Activated effector memory CD4-positive, alpha-beta T cell treated with anti-CD3 and anti-CD28 coated beads, Interleukin-2, amount 50 U/mL, for 16 hours (primary cell): ENCODE data around the gene FANCD2OS.
"Not testable (repeated sequence)": the region's sequence is repeated elsewhere in the genome, so short reads cannot be mapped to it uniquely, and the experiment has no call there.

Experiments used
- DNase-seq: peaks from one replicate; pipeline ENCODE4 v3.0.0-alpha.2; 2020

The FANCD2OS gene

DNA sequence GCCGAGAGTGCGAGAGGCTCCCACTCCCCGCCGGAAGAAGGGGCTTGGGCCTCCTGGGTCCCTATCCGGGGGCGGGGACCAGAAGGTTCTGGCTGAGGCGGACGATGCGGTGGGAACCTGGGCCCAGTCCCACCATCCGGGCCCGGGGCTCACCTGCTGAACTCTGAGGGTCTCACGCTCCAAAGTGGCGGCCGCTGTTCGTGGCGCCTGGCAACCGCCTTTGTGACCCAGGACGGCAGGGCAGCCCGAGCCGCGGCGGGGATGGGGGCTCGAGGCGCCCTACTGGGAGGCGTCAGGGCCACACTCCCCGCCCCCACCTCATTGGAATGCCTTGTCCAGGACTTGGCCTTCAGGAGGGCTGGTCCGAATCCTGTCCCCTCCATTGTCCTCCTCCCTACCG, at the start of gene FANCD2OS:
TSS of gene FANCD2OS (minus strand) at position 165 of the 400 bp plus-strand sequence. CDS start 3,481 bp downstream, outside the sequence.
- no peak for DNase-seq

- no peak for DNase-seq
These were observed 49.0 kb upstream of the FANCD2OS start for GRCh38 chr3:10157031-10157430.

- no peak for DNase-seq
These were observed 47.6 kb upstream of the FANCD2OS start for GRCh38 chr3:10155658-10156057.

- DNase-seq = no peak
These were observed 47.0 kb upstream of the FANCD2OS start for GRCh38 chr3:10155123-10155472.

DNA sequence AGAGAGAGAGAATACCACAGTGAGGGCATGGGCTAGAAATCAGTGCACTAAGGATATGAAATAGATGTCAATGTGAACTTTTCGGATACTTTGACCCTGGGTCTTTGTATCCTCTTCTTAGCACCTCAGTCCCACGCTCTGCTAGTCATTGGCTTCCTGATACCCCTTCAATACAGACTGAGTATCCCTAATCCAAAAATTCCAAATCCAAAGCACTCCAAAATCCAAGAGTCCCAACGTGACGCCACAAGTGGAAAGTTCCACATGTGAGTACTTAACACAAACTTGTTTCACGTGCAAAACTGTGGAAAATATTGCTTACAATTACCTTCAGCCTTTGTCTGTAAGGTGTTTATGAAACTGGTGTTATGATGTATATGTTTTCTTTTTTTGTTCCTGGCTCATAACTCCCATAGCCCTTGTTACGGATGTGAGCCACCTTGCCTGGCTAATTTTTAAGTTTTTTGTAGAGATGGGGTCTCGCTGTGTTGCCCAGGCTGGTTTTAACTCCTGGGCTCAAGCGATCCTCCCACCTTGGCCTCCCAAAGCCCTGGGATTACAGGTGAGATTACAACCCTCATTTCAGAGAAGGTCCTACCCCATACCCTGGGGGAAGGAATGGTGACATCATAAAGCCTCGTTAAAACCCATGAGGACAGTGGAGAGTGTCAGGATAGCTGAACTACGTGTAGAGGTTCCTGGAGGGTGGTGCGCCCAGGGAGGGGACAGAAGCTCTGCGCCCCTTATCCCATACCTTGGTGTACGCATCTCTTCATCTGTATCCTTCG, 46.5 kb upstream of the FANCD2OS start:
- no peak for DNase-seq

- no peak for DNase-seq
These were observed 42.9 kb upstream of the FANCD2OS start for GRCh38 chr3:10150987-10151386.

GRCh38 chr3:10149226-10149625, 41.2 kb upstream of the FANCD2OS start:
- DNase-seq = no peak

- DNase-seq = no peak
These were observed 37.6 kb upstream of the FANCD2OS start for GRCh38 chr3:10145685-10146084.

GRCh38 chr3:10142707-10143560, 34.9 kb upstream of the FANCD2OS start:
- peak; percentile 68 for DNase-seq

DNA sequence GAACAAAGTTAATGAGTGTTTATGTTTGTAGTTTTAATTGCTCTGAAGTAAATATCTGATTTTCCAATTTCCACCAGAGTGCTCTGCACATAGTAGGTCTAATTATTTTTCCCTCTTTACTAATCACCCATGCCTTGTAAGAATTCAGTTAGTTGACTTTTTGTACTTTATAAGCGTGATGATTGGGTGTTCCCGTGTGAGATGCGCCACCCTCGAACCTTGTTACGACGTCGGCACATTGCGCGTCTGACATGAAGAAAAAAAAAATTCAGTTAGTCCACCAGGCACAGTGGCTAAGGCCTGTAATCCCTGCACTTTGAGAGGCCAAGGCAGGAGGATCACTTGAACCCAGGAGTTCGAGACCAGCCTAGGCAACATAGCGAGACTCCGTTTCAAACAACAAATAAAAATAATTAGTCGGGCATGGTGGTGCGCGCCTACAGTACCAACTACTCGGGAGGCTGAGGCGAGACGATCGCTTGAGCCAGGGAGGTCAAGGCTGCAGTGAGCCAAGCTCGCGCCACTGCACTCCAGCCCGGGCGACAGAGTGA, 33.0 kb upstream of the FANCD2OS start:
- peak; percentile 63 for DNase-seq

- DNase-seq = no peak
These were observed 29.1 kb upstream of the FANCD2OS start for GRCh38 chr3:10137178-10137577.

GRCh38 chr3:10136426-10137005, 28.5 kb upstream of the FANCD2OS start:
- no peak for DNase-seq

DNA sequence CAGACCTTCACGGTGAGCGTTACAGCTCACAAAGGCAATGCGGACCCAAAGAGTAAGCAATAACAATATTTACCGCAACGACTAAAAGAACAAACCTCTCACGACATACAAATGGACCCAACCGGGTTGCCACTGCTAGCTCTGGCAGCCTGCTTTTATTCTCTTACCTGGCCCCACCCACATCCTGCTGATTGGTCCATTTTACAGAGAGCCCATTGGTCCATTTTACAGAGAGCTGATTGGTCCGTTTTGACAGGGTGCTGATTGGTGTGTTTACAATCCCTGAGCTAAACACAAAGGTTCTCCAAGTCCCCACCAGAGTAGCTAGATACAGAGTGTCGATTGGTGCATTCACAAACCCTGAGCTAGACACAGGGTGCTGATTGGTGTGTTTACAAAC, 27.8 kb upstream of the FANCD2OS start:
- not testable (repeated sequence) for DNase-seq

- DNase-seq = no peak
These were observed 14.7 kb upstream of the FANCD2OS start for GRCh38 chr3:10122724-10123123.

- DNase-seq = no peak
These were observed 13.0 kb upstream of the FANCD2OS start for GRCh38 chr3:10121064-10121463.

- no peak for DNase-seq
These were observed 11.3 kb upstream of the FANCD2OS start for GRCh38 chr3:10119376-10119775.

- no peak for DNase-seq
These were observed 8.9 kb upstream of the FANCD2OS start for GRCh38 chr3:10116928-10117327.

- no peak for DNase-seq
These were observed 8.0 kb upstream of the FANCD2OS start for GRCh38 chr3:10116138-10116460.

GRCh38 chr3:10115326-10116137, 7.5 kb upstream of the FANCD2OS start, which contains the start of gene BRK1:
BRK1 (plus strand) TSS chr3:10115675; CDS start chr3:10115702, 27 bp downstream.
- DNase-seq = peak; percentile 97

DNA sequence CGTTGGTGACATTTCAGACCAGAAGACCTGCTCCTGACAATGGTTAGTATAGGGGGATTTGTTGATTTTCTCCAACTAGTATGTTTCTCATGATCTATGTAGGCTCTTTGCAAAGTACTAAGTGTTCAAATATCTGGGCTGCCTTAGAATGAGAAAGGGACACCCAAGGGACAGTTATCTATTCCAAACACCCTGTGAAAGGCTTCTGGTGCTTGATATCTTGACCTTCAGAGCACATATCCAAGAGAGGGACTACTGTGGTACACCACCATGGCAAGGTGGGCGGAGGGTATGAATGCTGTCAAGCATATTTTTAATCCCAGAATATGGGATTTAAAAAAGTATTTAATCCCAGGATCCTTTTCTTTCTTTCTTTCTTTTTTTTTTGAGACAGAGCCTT, 1.1 kb downstream of the FANCD2OS start:
- DNase-seq = no peak

- DNase-seq = no peak
These were observed 9.0 kb downstream of the FANCD2OS start for GRCh38 chr3:10099041-10099440.

GRCh38 chr3:10093678-10094077, 14.4 kb downstream of the FANCD2OS start:
- no peak for DNase-seq

GRCh38 chr3:10091387-10091786, 16.7 kb downstream of the FANCD2OS start:
- DNase-seq = not testable (repeated sequence)
